Choroid plexus epithelial cell (primary cell): Measurements from ENCODE around the gene GARIN5A.

Experiments used
- DNase-seq: peaks from one replicate; pipeline ENCODE4 v3.0.0-alpha.2; 2010; ENCODE audit warnings: low read depth
- H3K4me3 ChIP-seq: 2 replicates; pipeline ENCODE4 v1.5.1; 2011; ENCODE audit warnings: low read depth, mild to moderate bottlenecking, control low read depth, low read length, moderate library complexity
- CTCF ChIP-seq: conservative IDR thresholded peaks from 2 replicates; pipeline ENCODE4 v1.5.1; 2011; ENCODE audit warnings: low read depth, mild to moderate bottlenecking, control low read depth, inconsistent platforms, low read length, moderate library complexity

GARIN5A gene

GRCh38 chr19:50425581-50425980 lies 51.1 kb downstream of the GARIN5A start:
- no peak for TF ChIP-seq CTCF
- no peak overlapping the region for H3K4me3 ChIP-seq
- DNase-seq = no peak

GRCh38 chr19:50423279-50424113 lies 53.2 kb downstream of the GARIN5A start:
- no peak for TF ChIP-seq CTCF
- H3K4me3 ChIP-seq = no peak overlapping the region
- no peak for DNase-seq

GRCh38 chr19:50422397-50423278 lies 54.0 kb downstream of the GARIN5A start:
- TF ChIP-seq CTCF = no peak
- DNase-seq = no peak
- H3K4me3 ChIP-seq = no peak overlapping the region

GRCh38 chr19:50420808-50421207 lies 55.8 kb downstream of the GARIN5A start:
- DNase-seq = no peak
- TF ChIP-seq CTCF = no peak
- no peak overlapping the region for H3K4me3 ChIP-seq

- DNase-seq = no peak
- TF ChIP-seq CTCF = no peak
- H3K4me3 ChIP-seq = no peak overlapping the region
These were observed 56.5 kb downstream of the GARIN5A start for GRCh38 chr19:50420127-50420526.

- no peak for TF ChIP-seq CTCF
- H3K4me3 ChIP-seq = no peak overlapping the region
- DNase-seq = no peak
These were observed 57.0 kb downstream of the GARIN5A start for GRCh38 chr19:50419580-50420035.
